HL-60 (cell line): ENCODE results near the gene NOX5.

ENCODE experiments used
- CTCF ChIP-seq: IDR thresholded peaks from one replicate; pipeline ENCODE4 v1.5.1; 2011; ENCODE audit warnings: low read length, control low read depth, inconsistent platforms; ENCODE audit not compliant: insufficient read depth
- REST ChIP-seq: IDR thresholded peaks from 2 replicates; pipeline ENCODE4 v1.6.1; 2012; ENCODE audit warnings: low read depth; ENCODE audit not compliant: insufficient replicate concordance

- TF ChIP-seq CTCF (no peak), REST (no peak)
These were observed 79.1 kb downstream of the NOX5 start for GRCh38 chr15:69093614-69094013.
